ENCODE data around the gene CTNNA2.

CTNNA2 gene

DNA sequence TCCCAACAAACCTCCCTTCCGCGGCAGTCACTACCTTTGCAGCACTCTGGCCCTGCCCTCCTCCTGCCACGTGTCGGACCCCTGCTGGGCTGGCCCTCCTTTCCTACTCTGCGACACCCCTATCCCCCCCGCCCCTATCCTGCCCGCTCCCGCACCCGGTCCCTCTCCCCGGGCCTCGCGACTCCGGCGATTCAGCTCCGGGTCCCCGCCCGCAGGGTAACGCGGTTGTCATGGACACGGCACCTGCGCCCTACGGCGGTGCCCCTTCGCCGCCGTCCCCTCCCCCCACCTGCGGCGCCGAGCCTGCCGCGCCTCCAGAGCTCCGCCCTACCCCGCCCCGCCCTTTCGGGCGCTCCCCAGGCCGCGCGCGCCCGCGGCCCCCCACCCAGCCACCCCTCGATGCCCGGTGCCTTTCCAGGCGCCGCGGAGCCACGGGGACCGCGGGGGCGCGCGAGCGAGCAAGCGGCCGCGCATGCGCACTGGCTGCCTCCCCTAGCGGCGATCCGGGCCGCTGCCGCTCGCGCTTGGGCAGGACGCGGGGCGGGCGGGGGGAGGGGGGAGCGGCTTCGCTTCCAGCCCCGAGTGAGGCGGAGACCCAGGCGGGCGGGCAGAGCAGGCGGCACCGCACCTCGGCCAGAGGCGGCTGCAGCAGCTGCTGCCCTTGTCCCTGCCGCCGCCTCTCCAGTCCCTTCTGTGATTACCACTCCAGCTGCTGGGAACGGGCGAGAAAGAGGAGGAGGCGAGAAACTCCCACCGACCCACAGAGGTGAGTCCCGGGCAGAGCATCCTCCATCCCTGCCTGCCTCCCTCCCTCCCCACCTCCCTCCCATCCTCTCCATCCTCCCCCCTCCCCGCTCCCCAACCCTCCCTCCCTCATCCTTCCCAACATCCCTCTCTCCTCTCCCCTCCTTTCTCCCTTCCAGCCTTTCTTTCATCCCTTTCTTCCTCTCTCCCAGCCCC lies at the start of gene CTNNA2:
Gene CTNNA2, plus strand, starts transcription at position 610 of the 960 bp plus-strand sequence.
- no peak for DNase-seq (ENCODE audit: low read depth, low spot score)

DNA sequence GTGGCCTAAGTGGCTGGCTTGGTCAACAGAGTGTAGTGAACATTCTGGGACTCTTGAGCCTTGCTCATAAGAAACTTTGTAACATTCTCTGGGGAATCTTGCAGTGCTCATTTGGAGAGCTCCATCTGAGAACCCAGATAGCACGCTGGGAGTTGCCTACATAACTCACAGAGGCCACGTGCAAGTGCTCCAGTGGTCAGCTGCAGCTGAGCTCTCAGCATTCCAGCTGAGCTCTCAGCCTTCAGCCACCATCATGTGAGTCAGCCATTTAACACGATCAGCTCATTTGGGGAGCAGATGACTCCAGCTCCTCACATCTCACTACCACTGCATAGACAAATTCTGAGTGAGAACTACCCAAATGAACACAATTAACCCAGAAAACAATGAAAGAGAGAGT lies 25.5 kb upstream of the CTNNA2 start:
- DNase-seq (ENCODE audit: low read depth, low spot score): no peak

DNA sequence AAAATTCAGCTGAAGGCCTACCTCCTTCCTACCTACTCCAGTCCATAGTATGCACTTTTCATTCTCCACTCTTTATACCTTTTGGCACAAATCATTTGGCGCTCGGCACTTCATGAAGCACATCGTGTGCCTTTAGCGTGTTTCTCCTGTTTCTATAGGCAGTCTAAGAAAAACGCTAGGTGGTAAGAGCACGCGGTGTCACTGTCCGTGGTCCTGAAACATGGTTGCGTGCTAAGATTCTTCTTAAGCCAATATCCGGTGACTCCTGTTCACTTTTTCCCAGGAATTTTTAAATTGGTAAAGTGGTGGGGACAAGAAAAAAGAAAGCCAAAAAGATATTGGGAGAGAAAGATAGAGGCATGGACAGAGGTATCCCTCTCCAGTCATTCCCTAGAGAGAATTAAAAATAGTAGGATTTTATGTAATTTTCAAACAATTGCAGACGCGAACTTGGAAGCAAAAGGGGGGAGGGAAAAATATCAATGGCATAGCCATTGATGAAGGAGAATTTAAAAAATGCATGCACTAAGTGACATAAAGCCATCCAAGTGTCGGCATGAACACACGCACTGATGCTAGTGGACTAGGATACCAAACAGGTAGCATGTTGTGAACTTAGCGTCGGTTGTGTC lies 1.4 kb upstream of the CTNNA2 start:
- no peak for DNase-seq (ENCODE audit: low read depth, low spot score)

DNA sequence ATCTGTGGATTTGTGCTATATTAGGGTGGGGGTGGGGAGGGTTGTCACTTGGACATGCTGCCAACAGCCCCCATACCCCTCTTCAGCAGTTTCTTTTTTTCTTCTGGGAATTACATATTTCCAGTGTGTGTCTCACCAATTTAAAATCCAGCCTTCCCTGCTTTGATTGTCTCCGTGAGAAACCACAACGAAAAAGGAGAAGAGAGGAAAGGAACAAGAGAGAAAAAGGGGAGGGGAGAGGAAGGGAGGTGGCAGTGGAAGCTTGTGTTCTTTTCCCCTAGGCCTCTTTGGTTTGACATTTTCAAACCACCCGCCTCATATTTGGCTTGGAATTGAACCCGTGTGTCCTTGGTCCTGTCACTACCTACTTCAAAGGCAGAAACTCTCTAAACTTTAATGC lies 860 bp downstream of the CTNNA2 start:
- no peak for DNase-seq (ENCODE audit: low read depth, low spot score)

DNA sequence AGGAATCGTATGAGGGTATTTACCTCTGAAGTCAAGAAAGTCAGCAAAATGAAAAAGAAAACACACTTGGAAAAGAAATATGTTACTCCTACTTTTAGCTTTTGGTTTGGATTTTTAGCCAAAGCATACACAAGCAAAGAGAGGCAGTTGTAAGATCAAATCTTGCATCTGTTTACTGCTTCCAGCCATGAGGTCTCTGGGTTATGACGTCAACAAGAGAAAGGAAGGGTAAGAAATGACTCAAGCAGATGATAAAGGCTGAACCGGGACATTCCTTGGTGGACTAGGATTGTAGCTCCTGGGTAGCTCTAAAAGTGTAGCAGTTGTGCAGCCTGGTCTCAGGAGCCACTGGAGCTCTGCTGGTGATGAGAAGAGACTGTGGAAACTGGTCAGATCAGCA lies 16.8 kb downstream of the CTNNA2 start:
- DNase-seq (ENCODE audit: low read depth, low spot score): no peak

DNA sequence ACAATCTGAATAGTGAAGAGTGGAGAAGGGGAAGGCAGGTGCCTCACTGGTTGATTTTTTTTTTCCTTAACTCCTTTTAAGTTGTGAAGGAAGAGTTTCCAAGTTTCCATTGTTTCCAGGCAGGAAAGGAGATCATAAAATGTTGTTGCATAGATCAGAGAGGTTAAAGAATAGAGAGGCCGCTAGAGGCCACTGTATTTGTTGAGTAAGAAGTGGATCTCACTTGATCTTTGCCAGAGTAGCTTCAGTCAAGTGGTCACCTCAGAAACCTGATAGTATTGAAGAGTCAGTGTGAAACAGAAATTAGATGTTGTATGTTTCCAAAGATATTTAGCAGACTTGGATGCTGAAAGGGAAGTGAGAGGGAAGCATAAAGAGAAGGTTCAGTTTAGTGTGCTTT lies 17.6 kb downstream of the CTNNA2 start:
- DNase-seq (ENCODE audit: low read depth, low spot score): no peak

DNA sequence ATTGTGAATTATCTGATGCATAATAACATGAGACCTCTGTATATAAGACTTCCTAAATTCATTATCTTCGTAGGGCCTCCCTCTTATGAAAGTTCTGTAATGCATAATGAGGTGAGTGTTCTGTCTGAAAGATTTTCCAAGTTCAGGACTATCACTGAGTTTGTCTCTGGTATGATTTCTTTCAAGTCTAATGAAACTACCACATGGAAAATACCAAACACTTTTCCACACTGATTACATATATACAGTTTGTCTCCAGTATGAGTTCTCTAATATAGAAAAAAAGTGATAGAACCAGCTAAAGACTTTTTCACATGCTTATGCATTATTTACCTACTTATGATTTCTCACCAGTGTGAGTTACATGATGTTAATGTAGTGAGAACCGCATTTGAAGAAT lies 34.7 kb downstream of the CTNNA2 start:
- no peak for DNase-seq (ENCODE audit: low read depth, low spot score)

DNA sequence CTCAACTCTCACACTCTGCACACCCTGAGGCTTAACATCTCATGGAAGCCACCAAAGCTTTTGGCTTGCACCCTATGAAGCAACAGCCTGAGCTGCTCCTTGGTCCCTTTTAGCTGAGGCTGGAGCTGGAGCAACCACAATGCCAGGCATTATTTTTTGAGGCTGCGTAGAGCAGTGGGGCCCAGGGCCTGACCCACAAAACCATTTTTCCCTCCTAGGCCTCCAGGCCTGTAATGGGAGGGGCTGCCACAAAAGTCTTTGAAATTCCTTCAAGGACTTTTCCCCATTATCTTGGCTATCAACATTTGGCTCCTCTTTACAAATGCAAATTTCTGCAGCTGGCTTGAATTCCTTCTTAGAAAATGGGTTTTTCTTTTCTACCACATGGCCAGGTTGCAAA lies 39.8 kb downstream of the CTNNA2 start:
- DNase-seq (ENCODE audit: low read depth, low spot score): no peak

DNA sequence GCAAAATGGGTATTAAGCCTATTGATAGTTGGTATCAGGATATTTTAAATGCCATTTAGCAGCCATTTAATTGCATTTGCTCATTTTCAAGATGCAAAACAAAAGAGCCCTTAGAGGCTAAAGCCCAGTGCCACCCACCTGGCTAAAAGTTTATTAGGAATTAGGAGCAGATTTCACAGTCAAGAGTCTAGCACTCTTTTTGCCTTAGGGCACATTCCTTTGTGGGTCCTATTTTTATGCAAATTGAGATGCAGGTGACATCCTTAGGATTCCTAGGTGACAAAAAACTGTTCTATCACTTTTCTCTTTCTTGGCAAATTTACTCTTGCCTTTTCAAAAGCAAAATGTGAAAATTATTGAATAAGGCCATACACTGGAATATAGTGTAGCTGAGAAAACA lies 42.0 kb downstream of the CTNNA2 start:
- DNase-seq (ENCODE audit: low read depth, low spot score): no peak

DNA sequence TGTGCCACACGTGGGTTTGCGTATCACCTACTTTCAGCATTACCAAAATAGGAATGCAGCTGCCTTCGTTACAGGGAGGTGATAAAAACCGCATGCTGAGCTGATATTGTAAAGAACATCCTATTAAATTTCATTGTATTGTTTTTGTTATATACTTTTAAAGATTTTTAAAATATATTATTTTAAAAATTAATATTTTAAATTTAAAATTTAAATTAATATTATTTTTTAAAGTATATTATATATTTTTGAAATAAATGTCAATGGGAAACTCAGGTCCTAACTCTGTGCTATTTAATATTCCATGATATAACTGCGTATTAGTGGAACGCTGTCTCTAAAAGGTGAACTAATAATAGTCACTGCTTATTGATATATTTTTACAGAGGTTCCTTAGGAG lies 51.2 kb downstream of the CTNNA2 start:
- no peak for DNase-seq (ENCODE audit: low read depth, low spot score)

DNA sequence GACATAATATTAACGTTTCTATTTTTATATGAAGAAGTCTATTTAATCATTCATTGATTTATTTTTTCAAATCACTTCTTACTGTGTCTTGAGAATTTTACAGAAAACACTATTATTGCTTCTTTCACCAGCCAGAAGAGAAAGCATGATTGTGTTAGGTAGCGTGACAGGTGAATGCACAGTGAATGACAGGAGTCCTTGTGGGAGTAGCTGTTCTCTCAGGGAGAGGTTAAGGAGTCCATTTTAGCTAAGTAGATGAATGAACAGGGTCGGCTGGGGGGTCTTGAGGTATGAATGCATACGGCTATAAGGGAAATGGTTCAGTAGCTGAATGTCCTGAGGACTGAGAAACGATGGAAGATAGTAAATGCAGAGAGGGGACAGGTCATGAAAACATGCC lies 56.2 kb downstream of the CTNNA2 start:
- DNase-seq (ENCODE audit: low read depth, low spot score): no peak

DNA sequence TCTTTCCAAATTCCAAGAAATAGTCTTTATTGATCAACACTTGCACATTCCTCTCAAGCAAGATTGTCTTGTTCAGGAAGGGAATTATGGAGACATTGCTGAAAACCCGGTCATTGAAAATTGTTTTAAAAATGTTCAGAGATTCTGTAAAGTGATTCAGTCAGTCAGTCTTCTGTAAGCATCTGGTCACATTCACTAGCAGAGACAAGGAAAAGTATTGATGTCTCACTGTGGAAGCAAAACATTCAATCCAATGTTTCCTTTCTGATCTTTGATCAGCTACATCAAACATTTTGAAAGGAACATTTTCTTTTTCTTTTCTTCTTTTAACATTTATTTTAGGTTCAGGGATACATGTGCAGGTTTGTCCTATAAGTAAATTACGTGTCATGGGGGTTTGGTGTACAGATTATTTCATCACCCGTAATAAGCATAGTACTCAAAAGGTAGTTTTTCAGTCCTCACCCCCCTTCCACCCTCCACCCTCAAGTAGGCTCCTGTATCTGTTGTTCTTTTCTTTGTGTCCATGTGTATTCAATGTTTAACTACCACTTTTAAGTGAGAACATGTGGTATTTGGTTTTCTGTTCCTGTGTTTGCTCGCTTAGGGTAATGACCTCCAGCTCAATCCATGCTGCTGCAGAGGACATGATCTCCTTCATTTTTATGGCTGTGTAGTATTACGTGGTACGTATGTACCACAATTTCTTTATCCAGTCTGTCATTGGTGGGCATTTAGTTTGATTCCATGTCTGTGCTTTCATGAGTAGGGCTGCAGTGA lies 61.2 kb downstream of the CTNNA2 start:
- DNase-seq (ENCODE audit: low read depth, low spot score): no peak

DNA sequence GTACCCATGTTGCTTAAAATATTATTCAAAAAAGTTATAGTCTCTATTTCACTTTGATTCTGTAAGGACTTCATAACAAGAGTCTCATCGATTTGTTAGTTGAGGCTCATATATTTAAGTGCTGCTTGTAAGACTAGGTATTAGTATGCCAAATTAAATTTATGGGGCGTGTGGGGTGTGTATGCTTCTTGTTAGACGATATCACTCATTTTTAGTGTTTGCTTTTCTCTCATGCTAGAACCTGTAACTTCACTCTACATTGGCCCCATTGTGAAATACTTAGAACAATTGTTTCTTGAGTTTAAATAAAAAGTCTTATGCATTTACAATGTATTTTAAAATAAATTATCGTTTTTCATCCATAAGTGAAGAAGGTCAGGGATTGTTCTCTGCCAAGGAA lies 63.6 kb downstream of the CTNNA2 start:
- no peak for DNase-seq (ENCODE audit: low read depth, low spot score)

DNA sequence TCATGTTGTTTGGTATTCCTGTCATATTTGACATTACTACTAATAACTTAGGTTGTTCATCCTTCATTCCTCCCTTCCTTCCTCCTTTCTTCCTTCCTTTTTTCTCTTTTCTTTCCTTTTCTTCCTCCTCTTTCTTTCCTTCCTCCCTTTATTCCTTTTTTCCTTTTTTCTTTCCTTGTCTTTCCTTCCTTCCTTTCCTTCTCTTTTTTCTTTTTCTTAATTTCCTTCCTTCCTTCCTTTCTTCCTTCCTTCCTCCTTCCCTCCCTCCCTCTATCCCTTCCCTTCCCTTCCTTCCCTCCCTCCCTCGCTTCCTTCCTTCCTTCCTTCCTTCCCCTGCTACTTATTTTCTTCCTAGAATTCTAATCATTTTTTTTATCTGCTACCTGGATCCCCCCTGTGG lies 66.1 kb downstream of the CTNNA2 start:
- no peak for DNase-seq (ENCODE audit: low read depth, low spot score)

DNA sequence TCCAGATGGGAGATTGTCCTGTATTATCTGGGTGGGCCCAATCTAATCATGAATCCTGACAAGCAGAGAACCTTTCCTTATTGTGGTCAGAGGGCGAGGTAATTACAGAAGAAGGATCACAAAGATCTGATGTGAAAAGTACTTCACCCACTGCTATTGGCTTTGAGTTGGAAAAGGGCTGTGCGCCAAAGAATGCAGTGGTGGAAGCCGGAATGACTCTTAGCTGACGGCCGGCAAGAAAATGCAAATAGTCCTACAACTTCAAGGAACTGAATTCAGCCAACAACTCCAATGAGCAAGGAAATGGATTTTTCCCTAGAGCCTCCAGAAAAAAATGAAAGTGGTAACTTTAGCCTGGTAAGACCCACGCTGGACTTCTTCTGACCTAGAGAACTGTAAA lies 67.3 kb downstream of the CTNNA2 start:
- no peak for DNase-seq (ENCODE audit: low read depth, low spot score)

DNA sequence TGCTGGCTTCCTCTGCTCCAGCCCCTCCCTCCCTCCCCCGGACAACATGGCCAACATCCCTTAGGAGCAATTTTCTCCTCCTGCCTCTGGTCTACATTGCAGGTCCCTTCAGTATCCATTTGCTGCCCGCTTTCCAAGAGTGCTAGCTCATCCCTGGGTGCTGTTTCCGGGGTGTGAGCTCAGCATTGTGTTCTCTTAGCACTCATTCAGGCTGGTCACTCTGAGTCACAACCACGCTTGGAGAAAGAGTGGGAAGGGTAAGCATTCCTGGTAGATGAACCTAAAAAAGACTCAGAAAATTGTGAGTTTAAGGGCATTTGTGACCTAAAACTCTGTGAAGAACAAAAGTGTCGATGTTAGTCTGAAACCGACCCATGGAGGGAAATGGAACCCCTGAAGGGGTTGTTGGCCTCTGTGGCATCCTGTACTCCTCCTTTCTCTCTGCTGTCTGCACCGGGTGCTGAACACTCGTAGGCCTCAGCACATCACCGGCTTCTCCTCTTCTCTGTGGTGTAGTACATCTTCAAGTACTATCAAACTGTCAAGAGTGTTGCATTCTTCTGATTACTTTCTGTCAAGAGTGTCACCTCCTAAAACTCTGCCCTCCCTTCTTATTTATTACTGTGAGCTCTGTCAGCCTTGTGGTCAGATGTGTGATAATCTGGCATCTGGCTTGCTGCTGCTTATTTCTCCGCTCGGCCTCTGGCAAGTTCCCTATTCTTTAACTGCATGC lies 73.0 kb downstream of the CTNNA2 start:
- no peak for DNase-seq (ENCODE audit: low read depth, low spot score)

DNA sequence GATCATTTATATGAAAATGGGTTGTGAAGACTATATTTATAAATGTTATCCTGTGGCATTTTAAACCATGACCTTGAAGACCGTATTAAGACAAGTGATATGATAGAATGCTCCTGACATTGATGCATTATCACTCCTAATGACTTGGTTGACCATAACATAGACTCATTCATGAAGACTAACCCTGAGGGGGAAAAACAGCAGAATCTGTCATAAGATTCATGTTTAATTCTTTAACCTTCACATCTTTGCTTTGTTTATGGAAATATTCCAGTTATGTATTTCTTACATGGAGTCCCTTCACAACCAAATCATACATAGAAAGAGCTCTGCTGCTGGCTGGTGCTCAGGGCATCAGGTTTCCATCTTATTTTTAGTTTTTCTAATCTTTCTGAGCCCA lies 78.4 kb downstream of the CTNNA2 start:
- DNase-seq (ENCODE audit: low read depth, low spot score): no peak

DNA sequence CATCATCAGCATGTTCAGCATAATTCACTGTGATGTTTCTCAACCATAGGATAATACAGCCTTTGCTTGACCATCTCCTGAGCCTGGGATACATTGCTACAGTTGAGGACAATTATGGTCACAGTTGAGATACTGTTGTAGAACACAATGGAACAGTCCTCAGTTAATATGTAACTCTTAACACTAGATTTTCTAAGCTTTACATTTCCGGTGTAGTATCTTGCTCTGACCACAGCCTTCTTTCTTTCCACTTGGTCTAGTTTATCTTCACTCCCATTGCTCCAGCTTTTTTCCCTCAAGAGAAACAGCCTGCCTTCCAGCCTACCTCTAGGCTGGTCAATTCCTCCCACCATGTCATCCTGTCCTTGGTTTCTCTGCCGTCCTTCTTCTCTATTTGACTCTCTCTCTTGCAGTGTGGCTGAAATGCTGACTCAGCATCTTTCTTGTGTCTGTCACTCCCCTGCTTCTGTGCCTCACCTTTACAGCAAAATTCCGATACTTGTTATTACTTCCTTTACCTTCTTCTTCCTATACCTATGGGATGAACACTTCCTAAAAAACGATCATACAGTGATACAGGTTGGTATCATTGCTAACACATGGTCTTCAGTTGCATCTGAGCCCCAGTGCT lies 80.5 kb downstream of the CTNNA2 start:
- no peak for DNase-seq (ENCODE audit: low read depth, low spot score)

DNA sequence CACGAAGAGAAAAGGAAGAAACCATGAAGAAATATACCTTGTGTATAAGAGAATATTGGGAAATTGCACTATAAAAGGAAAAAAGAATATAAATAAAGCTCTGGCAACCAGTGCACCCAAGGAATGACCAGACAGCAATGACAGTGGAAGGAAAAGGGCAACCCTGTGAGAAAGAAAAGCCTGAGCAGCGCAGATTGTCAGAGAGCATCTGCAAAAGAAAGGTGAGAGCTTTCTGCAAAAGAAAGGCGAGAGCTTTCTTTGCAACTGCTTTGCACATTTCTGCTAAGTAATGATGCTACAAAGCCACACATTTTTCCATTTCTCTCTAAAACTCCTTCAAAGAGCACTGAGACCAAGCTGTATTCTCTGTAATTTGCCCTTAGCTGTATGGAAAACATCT lies 83.6 kb downstream of the CTNNA2 start:
- no peak for DNase-seq (ENCODE audit: low read depth, low spot score)

DNA sequence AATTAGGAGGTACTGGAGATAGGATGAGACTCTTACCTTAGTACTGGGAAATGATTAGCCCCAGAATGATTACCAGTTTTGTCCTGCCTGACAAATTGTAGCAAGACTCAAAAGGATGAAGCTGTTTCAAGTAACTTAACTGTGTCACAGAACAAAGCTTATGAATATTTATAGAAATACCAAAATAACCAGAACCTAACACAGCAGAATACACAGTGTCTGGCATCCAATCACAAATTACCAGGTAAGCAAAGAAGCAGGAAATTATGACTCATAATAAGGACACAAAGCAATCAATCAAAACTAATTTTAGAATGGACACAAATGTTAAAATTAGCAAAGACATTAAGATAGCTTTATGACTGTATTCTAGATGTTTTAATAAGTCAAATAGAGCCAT lies 91.9 kb downstream of the CTNNA2 start:
- no peak for DNase-seq (ENCODE audit: low read depth, low spot score)

DNA sequence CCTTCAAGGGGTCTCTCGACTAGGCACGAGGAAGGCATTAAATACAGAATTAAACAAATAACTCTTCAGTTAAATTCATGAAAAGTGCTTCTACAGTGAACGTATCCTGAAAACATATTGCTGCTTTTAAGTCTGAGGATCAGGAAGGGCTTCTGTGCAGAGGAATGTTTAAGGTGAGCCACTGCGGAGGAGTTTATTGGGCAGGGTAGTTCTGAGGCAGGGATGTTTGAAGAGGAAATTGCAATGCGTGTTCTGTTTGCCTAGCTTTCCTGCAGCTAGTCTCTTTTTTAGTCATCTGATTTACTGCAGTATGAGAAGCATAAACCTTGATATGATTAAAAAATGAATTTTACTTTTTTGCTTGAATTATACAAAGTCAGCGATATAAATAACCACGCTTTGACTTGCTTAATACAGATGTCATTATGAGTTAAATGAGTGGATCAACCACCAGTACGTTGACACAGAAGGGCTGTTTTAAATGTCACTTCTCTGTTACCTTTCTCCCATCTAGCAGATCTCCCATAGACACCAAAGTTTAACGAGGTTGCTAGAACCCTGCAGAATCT lies 98.7 kb downstream of the CTNNA2 start:
- DNase-seq (ENCODE audit: low read depth, low spot score): no peak

Data from activated naive CD8-positive, alpha-beta T cell treated with anti-CD3 and anti-CD28 coated beads, Interleukin-2, amount 50 U/mL, for 16 hours (primary cell).